SK-N-SH (cell line): Measurements from ENCODE around the gene COQ6. TPM values are rescaled to one million over a fixed set of nuclear protein-coding genes. Genes with fewer than 3 reads are reported as not detected.
"Not testable (repeated sequence)": the region's sequence is repeated elsewhere in the genome, so short reads cannot be mapped to it uniquely, and the experiment has no call there.

Experiments
- CTCF ChIA-PET: fragments of 300-600, 350-600 bp; formaldehyde crosslinking; extraction: SDS; loops from one replicate; lab custom pipeline; 2021; lab: Yijun Ruan, JAX
- POLR2A ChIA-PET: fragments of 350-600 bp; sonication (Branson Sonifier 250); formaldehyde crosslinking; extraction: SDS; loops from one replicate; lab custom pipeline; 2020; ENCODE audit warnings: antibody characterized with exemption, inconsistent platforms; lab: Yijun Ruan, JAX
- DNase-seq: peaks from one replicate; pipeline ENCODE4 v3.0.0; 2012
- H2AFZ ChIP-seq: fragments of 200-600 bp; sonication (generic); 2 replicates; pipeline ENCODE4 v1.8.1; 2016; ENCODE audit warnings: antibody characterized with exemption, mild to moderate bottlenecking, low read depth
- H3F3A ChIP-seq: fragments of 200-600 bp; sonication (generic); replicated peaks from 2 replicates; pipeline ENCODE3; 2016; ENCODE audit warnings: antibody characterized with exemption, mild to moderate bottlenecking; ENCODE audit not compliant: insufficient read depth
- H3K27ac ChIP-seq, 2 experiments: fragments of 200-500 bp in 1 of 2; fragments of 200-600 bp in 1 of 2; sonication (Bioruptor generic) in 1 of 2; sonication (generic), shearing (Covaris generic) in 1 of 2; 2 replicates each; pipeline versions ENCODE4 v1.5.1 to v1.6.1; 2014 to 2016; ENCODE audit warnings: low read depth in 2 of 2, inconsistent platforms in 1 of 2, low read length in 1 of 2, mild to moderate bottlenecking in 1 of 2, mixed read lengths in 1 of 2
- H3K27me3 ChIP-seq: fragments of 200-600 bp; sonication (generic), shearing (Covaris generic); 2 replicates; pipeline ENCODE4 v1.6.1; 2016; ENCODE audit warnings: mixed run types; ENCODE audit not compliant: insufficient read depth
- H3K36me3 ChIP-seq, 2 experiments: fragments of 200-500 bp in 1 of 2; fragments of 200-600 bp in 1 of 2; sonication (Bioruptor generic) in 1 of 2; sonication (generic) in 1 of 2; replicated peaks in 1 of 2; 2 replicates each; pipeline versions ENCODE3 to v1.5.1; 2014 to 2016; ENCODE audit warnings: low read length in 1 of 2, mild to moderate bottlenecking in 1 of 2; ENCODE audit not compliant: insufficient read depth in 2 of 2, control insufficient read depth in 1 of 2
- H3K4me1 ChIP-seq, 2 experiments: fragments of 200-500 bp in 1 of 2; fragments of 200-600 bp in 1 of 2; sonication (Bioruptor generic) in 1 of 2; sonication (generic), shearing (Covaris generic) in 1 of 2; 2 replicates each; pipeline versions ENCODE4 v1.5.1 to v1.6.1; 2014 to 2016; ENCODE audit warnings: low read depth in 1 of 2, low read length in 1 of 2, mixed run types in 1 of 2; ENCODE audit not compliant: insufficient read depth in 2 of 2, control insufficient read depth in 1 of 2
- H3K4me2 ChIP-seq: fragments of 200-600 bp; sonication (generic), shearing (Covaris generic); 2 replicates; pipeline ENCODE4 v1.6.1; 2017; ENCODE audit warnings: mixed run types
- H3K4me3 ChIP-seq, 2 experiments: fragments of 200-500 bp in 1 of 2; fragments of 200-600 bp in 1 of 2; sonication (Bioruptor generic) in 1 of 2; sonication (generic), shearing (Covaris generic) in 1 of 2; 2 replicates each; pipeline versions ENCODE4 v1.5.1 to v1.8.1; 2014 to 2016; ENCODE audit warnings: low read depth in 2 of 2, inconsistent platforms in 1 of 2, low read length in 1 of 2, mild to moderate bottlenecking in 1 of 2, mixed read lengths in 1 of 2, moderate library complexity in 1 of 2
- H3K79me2 ChIP-seq: fragments of 200-600 bp; sonication (generic); 2 replicates; pipeline ENCODE4 v1.8.1; 2017; ENCODE audit warnings: mild to moderate bottlenecking; ENCODE audit not compliant: insufficient read depth
- H3K9ac ChIP-seq: fragments of 200-600 bp; sonication (generic); 2 replicates; pipeline ENCODE4 v1.6.1; 2017; ENCODE audit warnings: mixed run types
- H3K9me2 ChIP-seq: fragments of 200-600 bp; sonication (generic); 2 replicates; pipeline ENCODE4 v1.6.1; 2017; ENCODE audit warnings: mixed run types
- H3K9me3 ChIP-seq: fragments of 200-600 bp; sonication (generic); 2 replicates; pipeline ENCODE4 v1.6.1; 2017; ENCODE audit warnings: mixed run types, mild to moderate bottlenecking, moderate library complexity
- H4K20me1 ChIP-seq: fragments of 200-600 bp; sonication (generic); 2 replicates; pipeline ENCODE4 v1.6.1; 2017; ENCODE audit warnings: mild to moderate bottlenecking, mixed run types; ENCODE audit not compliant: insufficient read depth
- CTCF ChIP-seq: fragments of 200-600 bp; sonication (generic); IDR thresholded peaks from 2 replicates; pipeline ENCODE4 v1.6.1; 2017; ENCODE audit warnings: antibody characterized with exemption, mild to moderate bottlenecking, moderate library complexity
- ELF1 ChIP-seq: IDR thresholded peaks from 2 replicates; pipeline ENCODE4 v1.4.0; 2012
- FOSL2 ChIP-seq: IDR thresholded peaks from 2 replicates; pipeline ENCODE4 v1.4.0; 2012; ENCODE audit warnings: low read depth, mild to moderate bottlenecking, moderate library complexity, borderline replicate concordance
- FOXJ3 ChIP-seq: sonication (generic); formaldehyde crosslinking; IDR thresholded peaks from 2 replicates; pipeline ENCODE4 v1.5.1; 2020; ENCODE audit warnings: mild to moderate bottlenecking, missing genetic modification reagents
- FOXM1 ChIP-seq: IDR thresholded peaks from 2 replicates; pipeline ENCODE4 v1.4.0; 2012; ENCODE audit warnings: low read depth, mild to moderate bottlenecking
- GABPA ChIP-seq: IDR thresholded peaks from 2 replicates; pipeline ENCODE4 v1.4.0; 2012; ENCODE audit warnings: low read depth, mild to moderate bottlenecking
- GATA2 ChIP-seq: sonication (generic); formaldehyde crosslinking; IDR thresholded peaks from 2 replicates; pipeline ENCODE4 v1.5.0; 2020; ENCODE audit warnings: mild to moderate bottlenecking, missing genetic modification reagents
- MAX ChIP-seq: IDR thresholded peaks from 2 replicates; pipeline ENCODE4 v1.4.0; 2012; ENCODE audit warnings: low read depth
- NFIC ChIP-seq: IDR thresholded peaks from 2 replicates; pipeline ENCODE4 v1.4.0; 2012; ENCODE audit warnings: borderline replicate concordance
- NRF1 ChIP-seq: IDR thresholded peaks from 2 replicates; pipeline ENCODE4 v1.6.1; 2012; ENCODE audit warnings: low read depth, mild to moderate bottlenecking, low read length
- PBX3 ChIP-seq: IDR thresholded peaks from 2 replicates; pipeline ENCODE4; 2012
- POLR2AphosphoS5 ChIP-seq: IDR thresholded peaks from 2 replicates; pipeline ENCODE4 v1.6.1; 2012; ENCODE audit warnings: low read depth, low read length
- RAD21 ChIP-seq: IDR thresholded peaks from 2 replicates; pipeline ENCODE4 v1.6.1; 2012; ENCODE audit warnings: mild to moderate bottlenecking, low read length
- RFX5 ChIP-seq: IDR thresholded peaks from 2 replicates; pipeline ENCODE4 v1.6.1; 2012; ENCODE audit warnings: mild to moderate bottlenecking, improper control_type of control experiment, low read length
- SMC3 ChIP-seq: IDR thresholded peaks from 2 replicates; pipeline ENCODE4 v1.6.1; 2012; ENCODE audit warnings: low read depth, low read length, improper control_type of control experiment
- TAF1 ChIP-seq: IDR thresholded peaks from 2 replicates; pipeline ENCODE4 v1.6.1; 2012; ENCODE audit warnings: low read depth, mild to moderate bottlenecking, low read length, moderate library complexity, borderline replicate concordance
- TCF12 ChIP-seq: IDR thresholded peaks from 2 replicates; pipeline ENCODE4 v1.4.0; 2012
- TEAD4 ChIP-seq: IDR thresholded peaks from 2 replicates; pipeline ENCODE4 v1.4.0; 2012; ENCODE audit warnings: mild to moderate bottlenecking, borderline replicate concordance; ENCODE audit not compliant: insufficient read depth
- ZBTB33 ChIP-seq: IDR thresholded peaks from 2 replicates; pipeline ENCODE4 v1.4.0; 2012; ENCODE audit warnings: low read depth, borderline replicate concordance
- WGBS: methylation state at CpG from one replicate; pipeline ENCODE4 v1.1.6; 2017; ENCODE audit warnings: low lambda C conversion rate; 5-methylcytosine and 5-hydroxymethylcytosine counted together
- polyA plus RNA-seq, 3 experiments: library from polyadenylated mRNA; depleted of rRNA; stranded (reverse); fragments of >200 nt; gene quantifications; 2 replicates each; pipeline ENCODE4 v1.2.3, GENCODE V29; 2012

Gene COQ6
- polyA plus RNA-seq, 1 of the 3 experiments (the other 2 are of a cell fraction): 38.8 TPM

GRCh38 chr14:73916324-73916723, 33.8 kb upstream of the COQ6 start:
- Histone ChIP-seq H3K79me2 (peaks cover 70% of the 10 kb centered on the region), H3K9me2 (no peaks in the 10 kb centered on the region), H3K27me3 (no peaks in the 10 kb centered on the region), H3K4me2 (no peak overlapping the region), H3K9ac (no peak overlapping the region), H3K4me1 (no peaks in the 10 kb centered on the region), H3K36me3 (peaks cover 34 to 69% of the 10 kb centered on the region in 2 experiments), H2AFZ (no peak overlapping the region), H3K27ac (no peak overlapping the region), H3K9me3 (no peaks in the 10 kb centered on the region), H3K4me3 (no peak overlapping the region), H3F3A (peaks cover 8% of the 10 kb centered on the region), H4K20me1 (0 out of 2 replicates have a peak, but pooled peaks cover 6% of the 10 kb centered on the region)
- TF ChIP-seq SMC3 (no peak), NFIC (no peak), FOXM1 (no peak), POLR2AphosphoS5 (no peak), PBX3 (no peak), NRF1 (no peak), TCF12 (no peak), MAX (no peak), TEAD4 (no peak), RFX5 (no peak), ZBTB33 (no peak), RAD21 (no peak), FOSL2 (no peak), TAF1 (no peak), ELF1 (no peak), GABPA (no peak), FOXJ3 (CRISPR knock-in tag) (no peak), CTCF (no peak), GATA2 (no peak)
- DNase-seq: no peak
- WGBS: 96% methylated on average over 6 of the region's 6 CpGs
- POLR2A ChIA-PET: no interaction called here
- CTCF ChIA-PET: no interaction called here

GRCh38 chr14:73919457-73919856, 30.6 kb upstream of the COQ6 start:
- Histone ChIP-seq H3K36me3 (peaks cover 49 to 77% of the 10 kb centered on the region in 2 experiments), H3K79me2 (peaks cover 42% of the 10 kb centered on the region)
- H3K4me3 ChIP-seq, H3K4me2 ChIP-seq, DNase-seq, H3K27ac ChIP-seq, H3K9me3 ChIP-seq, H2AFZ ChIP-seq, H3K27me3 ChIP-seq, POLR2A ChIA-PET, H3K4me1 ChIP-seq, H3K9ac ChIP-seq, H3K9me2 ChIP-seq, H4K20me1 ChIP-seq, H3F3A ChIP-seq: not testable (repeated sequence)
- CTCF ChIA-PET: interaction anchor here (0.7 kb wide), 1 partner anchor 85 kb away, joined by 3 read pairs; no protein-coding TSS in a partner anchor
- WGBS: 92% methylated on average over 2 of the region's 2 CpGs
